Activated CD8-positive, alpha-beta memory T cell treated with anti-CD3 and anti-CD28 coated beads, Interleukin-2, amount 50 U/mL, for 24 hours (primary cell): ENCODE results near the gene PLA2G6.
A peak's percentile ranks its signal among the peaks of the same experiment; 100 is the strongest.

ENCODE experiments used
- DNase-seq: peaks from one replicate; pipeline ENCODE4 v3.0.0-alpha.2; 2020; ENCODE audit errors: extremely low read depth

The PLA2G6 gene

DNA sequence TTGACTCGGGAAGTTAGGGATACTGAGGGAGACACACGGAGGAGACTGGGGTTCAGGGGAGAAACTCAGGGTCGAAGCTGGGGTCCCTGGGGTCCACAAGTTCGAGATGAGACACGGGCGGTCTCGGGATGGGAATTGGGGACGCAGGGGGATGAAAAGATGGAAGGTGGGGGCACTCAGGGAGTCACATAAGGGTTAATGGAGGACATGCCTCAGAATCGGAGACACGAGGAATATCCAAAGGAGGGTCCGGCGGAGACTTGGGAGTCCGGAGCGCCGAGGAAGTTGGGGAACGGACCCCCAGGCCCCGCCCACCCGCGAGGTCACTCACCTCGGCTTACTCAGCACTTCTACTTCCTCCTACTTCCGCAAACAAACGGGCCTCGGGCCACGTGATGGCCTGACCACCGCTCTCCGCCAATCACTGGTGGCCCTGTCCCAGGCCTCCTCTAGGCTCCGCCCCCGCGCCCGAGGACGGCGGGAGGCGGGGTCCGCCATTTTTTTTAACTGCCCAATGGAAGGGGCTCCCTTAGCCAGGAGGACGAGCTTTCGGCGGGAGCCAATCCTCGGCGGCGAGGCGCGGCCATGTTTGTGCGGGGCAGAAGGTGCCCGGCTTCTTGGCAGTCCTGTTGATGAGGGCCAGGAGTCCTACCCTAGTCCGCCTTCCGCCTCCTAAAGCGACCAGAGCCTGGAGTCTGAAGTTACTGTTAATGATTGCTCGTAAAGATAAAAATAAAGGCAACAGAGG lies at the start of gene PLA2G6:
Gene PLA2G6 (minus strand): TSS at position 378 of the 748 bp plus-strand sequence. CDS start 12,404 bp downstream, outside the sequence.
- peak; percentile 84 for DNase-seq

DNA sequence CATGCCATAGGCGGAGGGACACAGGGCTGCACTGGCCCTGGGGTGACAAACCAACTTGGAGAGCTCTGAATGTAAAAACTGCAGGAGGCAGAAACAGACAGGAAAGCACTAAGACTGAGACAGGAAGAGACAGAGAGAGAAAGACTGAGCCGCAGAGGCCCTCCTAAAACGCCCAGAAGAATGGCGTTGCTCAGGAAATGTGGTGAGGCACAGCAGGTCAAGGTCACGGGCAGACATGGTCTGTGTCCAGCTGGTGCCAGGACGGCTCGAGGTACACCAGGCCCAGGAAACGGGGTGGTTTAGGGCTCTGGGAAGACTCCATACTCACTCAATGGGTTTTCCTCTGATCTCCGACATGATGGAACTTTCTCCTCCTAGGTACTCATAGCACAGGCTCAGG lies 49.3 kb upstream of the PLA2G6 start:
- DNase-seq: no peak

- DNase-seq: no peak
Observed at GRCh38 chr22:38230108-38230825, 48.6 kb upstream of the PLA2G6 start.

GRCh38 chr22:38228873-38229740 lies 47.5 kb upstream of the PLA2G6 start:
- no peak for DNase-seq

DNA sequence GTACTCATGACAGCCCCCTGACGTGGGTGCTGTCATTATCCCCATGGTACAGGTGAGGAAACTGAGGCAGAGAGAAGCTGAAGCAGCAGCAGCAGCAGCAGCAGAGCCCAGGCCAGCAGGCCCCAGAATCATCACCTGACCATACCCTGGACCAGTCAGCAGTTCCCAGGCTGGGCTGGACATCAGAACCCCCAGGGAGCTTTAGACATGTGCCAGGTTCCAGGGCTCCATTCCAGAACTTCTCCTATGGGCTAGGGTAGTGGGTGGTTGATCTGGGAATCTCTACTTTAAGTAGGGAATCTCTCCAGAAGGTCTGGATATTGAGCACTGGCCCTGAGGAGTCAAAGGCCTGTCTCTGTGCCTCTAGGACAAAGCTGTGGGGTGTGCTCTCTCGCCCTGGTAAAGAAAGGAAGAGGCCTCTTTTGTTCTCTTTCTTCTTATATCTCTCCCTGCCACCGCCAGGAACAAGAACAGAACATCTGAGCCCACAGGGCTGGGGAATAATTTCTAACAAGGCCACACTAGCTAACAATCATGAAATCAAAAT lies 46.8 kb upstream of the PLA2G6 start:
- DNase-seq: no peak

DNA sequence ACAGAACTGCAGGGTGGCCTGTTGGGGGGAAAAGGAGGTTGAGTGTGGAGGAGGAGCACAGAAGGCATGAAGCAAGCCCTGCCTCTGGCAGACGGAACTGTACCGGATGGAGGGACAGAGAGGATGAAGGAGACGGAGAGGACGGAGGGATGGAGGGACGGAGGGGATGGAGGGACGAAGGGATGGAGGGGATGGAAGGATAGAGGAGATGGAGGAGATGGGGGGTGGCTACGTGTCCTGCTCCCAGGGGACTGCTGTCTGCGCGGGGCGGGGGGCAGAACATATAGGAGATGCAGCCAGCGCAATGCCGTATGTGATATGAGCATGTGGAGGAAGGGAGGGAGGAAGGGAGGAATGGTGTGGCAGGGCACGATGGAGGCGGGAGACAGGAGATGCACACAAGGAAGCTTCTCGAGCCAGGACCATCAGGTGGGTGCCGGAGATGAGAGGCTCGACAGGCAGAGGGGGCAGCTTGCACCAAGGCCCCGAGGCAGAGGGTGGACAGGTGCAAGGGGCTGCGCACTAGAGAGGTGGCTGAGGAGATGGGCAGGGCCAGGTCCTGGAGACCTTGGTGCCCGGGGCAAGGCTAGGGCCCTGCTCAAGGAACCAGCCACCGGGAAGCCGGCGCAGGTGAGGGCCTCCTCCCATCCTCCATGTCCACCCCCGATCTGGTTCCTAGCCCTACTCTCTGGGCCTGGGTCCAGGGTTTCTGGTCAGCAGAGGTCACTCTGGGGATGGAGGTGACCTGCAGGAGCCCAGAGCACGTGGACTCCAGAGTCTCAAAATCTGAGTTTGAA lies 45.4 kb upstream of the PLA2G6 start:
- no peak for DNase-seq

DNA sequence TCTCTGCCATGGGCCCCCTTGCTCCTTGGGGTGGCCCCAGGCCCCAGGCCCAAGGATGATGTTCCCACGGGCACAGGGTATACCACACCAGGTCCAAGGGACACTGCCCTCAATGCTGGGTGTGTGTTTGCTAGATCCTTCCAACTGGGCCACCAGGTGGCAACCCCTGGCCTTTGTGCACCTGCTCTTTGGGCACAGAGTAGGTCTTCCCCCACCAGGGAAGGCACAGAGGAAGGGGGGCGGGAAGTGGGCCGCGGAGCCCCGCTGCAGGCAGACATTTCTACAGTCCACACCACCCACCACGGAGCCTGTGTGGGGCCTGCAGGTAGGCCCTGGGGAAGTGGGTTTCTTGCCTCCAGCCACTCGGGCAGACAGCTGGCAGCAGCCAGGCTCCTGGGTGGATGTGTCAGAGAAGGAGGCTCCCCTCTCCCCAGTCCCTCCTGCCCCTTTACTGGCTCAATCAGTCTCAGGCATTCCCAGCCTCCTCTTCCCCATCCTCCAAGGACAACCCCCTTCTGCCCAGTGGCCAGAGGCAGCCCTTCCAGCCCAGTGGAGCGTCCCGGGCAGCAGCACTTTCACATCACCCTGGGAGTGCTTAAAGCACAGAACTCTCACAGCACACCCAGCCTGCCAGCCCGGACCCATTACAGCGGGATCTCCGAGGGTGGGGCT lies 41.8 kb upstream of the PLA2G6 start:
- DNase-seq: no peak

DNA sequence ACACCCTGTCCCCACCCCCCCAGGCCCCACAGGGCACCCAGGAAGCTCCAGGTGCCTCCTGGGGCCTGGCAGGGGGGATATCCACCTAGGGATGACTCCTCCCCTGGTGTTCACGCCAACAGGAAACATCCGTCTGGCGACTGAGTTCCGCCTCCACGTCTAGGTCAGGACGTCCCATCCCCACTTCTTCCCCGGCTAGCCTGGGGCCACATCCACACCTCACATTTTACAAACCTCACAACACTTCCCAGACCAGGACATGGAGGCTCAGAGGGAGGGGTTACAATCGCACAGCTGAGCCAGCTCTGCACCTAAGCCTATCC lies 41.1 kb upstream of the PLA2G6 start:
- DNase-seq: no peak

DNA sequence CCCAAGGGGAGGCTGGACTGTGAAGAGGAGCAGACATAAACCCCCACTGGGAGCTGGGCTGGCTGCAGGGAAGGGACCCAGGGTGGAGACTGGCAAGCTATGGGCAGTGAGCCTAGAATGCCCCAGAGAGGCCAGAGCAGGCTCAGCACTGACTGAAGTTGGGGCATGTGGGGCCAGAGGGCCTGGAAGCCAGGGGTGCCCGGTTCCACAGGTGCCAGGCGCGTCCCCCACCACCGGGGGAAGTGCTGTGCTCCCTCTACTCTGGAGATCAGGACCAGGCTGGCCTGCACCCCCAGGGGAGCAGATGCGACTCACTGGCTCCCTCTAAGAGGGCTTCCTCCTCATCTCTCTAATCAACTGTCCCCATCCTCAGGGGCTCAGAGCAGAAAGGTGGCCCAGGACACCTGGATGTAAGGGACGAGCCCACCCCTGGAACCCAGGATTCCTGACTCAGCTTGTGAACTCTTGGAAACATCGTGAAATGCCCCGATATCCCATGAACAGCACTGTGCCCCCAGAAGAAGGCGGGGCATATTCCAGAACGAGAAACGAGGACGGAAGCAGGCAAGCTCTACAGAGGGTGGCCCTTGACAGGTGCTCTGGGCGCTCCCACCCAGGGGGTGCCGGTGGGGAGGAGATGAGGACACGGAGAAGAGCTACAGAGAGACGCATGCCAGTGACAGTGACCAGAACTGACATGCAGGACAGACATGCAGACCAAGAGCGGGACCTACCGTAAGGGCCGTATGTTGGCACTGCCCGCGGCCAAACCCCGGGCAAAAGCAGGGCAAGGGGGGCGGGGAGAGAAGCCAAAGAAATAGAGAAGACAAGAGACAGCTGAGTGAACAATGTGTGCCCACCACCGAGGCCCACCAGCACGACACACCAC lies 40.5 kb upstream of the PLA2G6 start:
- no peak for DNase-seq

GRCh38 chr22:38221407-38221806 lies 39.8 kb upstream of the PLA2G6 start:
- no peak for DNase-seq

DNA sequence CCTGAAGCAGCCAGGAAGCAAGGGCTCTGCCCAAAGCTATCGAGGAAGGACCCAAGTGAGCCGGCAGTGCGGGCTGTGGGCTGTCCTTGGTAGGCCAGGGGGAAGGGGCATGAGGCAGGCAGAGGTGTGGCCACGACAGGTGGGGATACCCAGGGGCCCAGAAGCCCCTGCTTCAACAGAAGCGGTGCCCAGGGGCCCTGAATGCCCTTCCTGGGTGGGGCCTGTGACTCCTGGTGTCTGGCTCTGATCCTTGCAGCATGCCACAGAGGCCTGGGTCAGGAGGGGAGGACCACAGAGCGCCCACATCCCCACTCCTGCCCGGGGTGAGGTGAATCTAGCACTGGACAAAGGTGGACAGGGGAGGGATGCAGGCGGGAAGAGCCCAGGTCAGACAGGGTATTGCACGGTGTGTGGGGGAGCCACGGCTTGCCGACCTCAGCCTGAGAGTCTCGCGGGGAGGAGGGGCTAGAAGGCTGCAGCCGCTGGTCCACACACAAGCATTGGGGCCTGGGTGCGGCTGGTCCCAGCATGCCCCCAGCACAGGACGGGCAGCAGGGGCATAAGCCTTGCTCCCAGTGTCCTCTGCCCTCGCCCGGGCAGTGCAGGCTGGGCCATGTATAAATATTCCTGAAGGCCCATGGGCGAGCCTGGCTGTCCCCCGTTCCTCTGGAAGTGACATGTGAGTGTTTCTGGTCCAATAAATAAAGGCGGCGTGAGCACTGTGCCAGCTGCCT lies 39.2 kb upstream of the PLA2G6 start:
- DNase-seq: no peak

DNA sequence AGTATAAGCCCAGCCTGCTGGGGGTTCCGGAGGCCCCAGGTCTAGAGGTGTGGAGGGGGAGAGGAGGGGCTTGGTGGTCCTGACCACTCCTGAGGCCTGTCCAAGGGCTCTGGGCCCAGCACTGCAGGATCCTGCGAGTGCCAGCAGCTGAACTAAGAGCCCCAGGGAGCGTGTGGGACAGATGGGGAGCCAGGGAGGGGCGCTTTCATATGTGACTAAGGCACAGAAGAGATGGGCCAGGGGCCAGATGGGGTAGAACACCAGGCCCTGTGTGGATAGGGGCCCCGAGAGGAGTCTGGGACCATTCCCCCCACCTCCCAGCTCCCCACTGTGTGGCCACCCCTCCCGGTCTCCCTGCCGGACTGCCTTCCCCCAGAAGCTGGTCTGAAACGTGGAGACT lies 38.5 kb upstream of the PLA2G6 start:
- no peak for DNase-seq

DNA sequence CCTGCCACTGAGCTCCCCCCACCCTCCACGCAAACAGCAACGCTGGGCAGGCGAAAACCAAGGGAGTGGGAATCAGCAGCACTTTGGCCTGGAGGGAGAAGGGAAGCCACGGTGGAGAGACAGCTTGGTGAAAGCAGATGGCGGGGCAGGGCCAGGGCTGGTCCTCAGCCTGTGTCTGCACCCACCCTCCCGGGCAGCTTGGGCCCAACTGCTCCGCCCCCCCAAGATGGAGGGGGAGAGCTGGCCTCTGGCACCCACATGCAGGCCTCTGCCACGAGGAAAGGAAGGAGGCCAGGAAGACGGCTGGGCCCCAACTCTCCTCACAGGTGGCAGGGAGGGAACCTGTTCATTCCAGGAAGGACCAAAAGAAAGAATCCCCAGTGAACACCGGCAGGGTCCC lies 38.0 kb upstream of the PLA2G6 start:
- no peak for DNase-seq

DNA sequence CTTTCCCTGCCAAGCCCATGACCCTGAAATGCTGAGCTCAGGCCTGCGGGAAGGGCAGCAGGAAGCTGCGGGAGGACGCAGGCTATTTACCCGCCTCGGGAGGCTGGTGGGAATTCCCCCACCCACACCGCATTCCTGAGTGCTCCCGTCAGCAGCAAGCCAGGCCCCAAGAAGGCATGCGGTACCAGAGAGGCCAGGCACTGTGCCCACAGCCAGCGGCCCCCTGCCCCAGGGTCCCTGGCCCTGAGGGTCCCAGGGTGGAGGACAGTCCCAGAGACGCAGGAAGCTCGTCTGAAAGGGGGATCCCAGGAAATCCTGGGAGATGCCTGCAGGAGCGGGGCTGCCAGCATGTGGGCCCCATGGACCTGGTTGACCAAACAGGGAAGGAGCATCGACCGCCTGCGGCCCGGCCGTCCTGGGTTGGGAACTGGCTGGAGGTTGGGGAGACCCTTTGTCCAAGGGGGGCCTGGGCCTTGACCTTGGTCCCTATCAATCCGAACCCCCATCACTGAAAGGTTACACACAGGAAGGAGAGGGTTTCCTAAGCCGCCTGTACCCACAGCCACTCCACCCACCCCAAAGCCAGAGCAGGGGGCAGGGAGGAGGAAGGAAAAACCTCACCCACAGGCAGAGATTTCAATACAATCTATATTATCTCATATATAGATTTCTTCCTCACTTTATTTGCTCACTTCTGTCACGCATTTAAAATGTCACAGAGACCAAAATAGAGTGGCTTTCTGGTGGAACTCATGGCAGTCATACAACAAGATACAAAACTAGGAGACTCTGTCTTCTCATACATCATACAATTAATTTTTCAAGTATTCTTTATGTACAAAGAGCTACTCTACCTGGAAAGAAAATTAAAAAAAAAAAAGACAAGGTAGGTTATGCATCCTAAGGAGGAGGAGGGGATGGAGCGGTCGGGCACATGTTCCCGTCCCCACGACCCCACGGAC lies 37.3 kb upstream of the PLA2G6 start:
- no peak for DNase-seq

DNA sequence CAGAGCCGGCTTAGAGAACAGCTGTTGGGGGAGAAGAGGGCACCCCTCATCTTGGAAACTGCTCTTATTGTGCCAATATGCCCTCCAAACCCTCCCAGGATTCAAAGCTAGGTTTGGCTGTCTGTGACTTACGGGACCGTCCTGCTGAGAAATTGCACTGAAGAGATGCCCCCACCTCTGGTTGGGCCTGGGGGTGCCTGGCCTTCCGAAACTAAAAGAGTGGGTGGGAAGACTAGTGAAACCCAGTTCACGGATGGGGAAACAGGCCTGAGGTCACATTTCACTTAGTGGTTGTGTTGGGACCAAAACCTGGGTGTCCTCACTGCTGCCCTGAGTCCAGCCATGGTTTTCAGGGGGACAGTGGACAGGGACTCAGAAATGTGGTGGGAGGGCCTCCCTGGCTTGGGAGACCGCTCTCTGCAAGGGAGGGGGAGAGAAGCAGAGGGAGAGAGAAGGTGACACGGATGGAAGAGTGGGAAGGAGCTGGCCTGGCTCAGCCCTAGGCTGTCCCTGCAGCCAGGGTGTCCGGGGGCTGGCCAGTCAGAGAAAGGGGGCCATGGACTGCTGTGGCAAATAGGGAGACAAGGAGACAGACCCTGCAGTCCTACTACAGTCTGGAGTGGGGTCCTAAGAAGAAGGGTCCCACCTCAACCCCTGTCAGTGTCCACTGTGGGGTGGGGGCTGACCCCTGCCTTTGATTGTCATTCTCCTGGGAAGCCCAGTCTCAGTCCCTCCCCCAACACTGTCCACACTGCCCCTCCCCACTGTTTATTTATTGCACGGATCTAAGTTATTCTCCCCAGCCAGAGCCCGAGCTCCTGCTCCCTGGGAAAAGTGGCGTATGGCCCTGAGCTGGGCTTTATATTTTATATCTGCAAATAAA lies 33.8 kb upstream of the PLA2G6 start:
- no peak for DNase-seq

DNA sequence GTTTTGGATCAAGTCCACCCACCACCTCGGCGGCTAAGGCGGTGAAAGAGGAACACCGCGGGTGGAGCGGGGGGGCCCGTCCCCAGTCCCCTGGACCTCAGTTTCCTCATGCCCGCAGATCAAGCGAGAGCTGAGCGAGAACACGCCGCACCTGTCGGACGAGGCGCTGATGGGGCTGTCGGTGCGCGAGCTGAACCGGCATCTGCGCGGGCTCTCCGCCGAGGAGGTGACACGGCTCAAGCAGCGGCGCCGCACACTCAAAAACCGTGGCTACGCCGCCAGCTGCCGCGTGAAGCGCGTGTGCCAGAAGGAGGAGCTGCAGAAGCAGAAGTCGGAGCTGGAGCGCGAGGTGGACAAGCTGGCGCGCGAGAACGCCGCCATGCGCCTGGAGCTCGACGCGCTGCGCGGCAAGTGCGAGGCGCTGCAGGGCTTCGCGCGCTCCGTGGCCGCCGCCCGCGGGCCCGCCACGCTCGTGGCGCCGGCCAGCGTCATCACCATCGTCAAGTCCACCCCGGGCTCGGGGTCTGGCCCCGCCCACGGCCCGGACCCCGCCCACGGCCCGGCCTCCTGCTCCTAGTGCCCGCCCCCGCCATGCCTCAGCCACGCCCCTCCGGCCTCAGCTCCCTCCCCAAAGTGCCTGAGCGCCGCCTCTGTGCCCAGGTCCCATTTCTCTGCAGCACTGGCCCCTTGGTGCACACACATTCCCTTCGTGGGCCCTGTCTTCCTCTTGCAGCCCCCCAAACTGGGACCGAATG lies 32.8 kb upstream of the PLA2G6 start:
- DNase-seq: no peak
